CD14-positive monocyte (primary cell): Measurements from ENCODE around the gene RBPJL. TPM values are rescaled to one million over a fixed set of nuclear protein-coding genes. Genes with fewer than 3 reads are reported as not detected.

Experiments used
- DNase-seq, 3 donors: peaks; one replicate each; pipeline ENCODE4 v3.0.0-alpha.2; 2011 to 2022
- H2AFZ ChIP-seq: 2 replicates; pipeline ENCODE4 v1.6.0; 2012; ENCODE audit warnings: mild to moderate bottlenecking, low read depth, low read length, inconsistent platforms; ENCODE audit not compliant: insufficient read depth, poor library complexity, severe bottlenecking
- H3K27ac ChIP-seq, 2 donors: 1 replicate in 1 of 2; 2 replicates in 1 of 2; pipeline ENCODE4 v1.5.1; 2012 to 2013; ENCODE audit warnings: low read length in 2 of 2, control low read depth in 1 of 2, inconsistent platforms in 1 of 2, low read depth in 1 of 2, mild to moderate bottlenecking in 1 of 2
- H3K27me3 ChIP-seq, 2 donors: one replicate each; pipeline versions ENCODE4 v1.6.0 to v1.6.1; 2011 to 2013; ENCODE audit warnings: low read length in 2 of 2; ENCODE audit not compliant: control insufficient read depth in 2 of 2, insufficient read depth in 2 of 2
- H3K36me3 ChIP-seq, 2 donors: replicated peaks in 1 of 2; 1 replicate in 1 of 2; 2 replicates in 1 of 2; pipeline versions ENCODE4 v1.5.1 to v1.6.1; 2012 to 2013; ENCODE audit warnings: low read length in 2 of 2, control low read depth in 1 of 2, inconsistent platforms in 1 of 2, mild to moderate bottlenecking in 1 of 2; ENCODE audit not compliant: insufficient read depth in 2 of 2, control insufficient read depth in 1 of 2
- H3K4me1 ChIP-seq, 2 donors: 1 replicate in 1 of 2; 2 replicates in 1 of 2; pipeline versions ENCODE4 v1.5.1 to v1.6.1; 2012 to 2013; ENCODE audit warnings: low read length in 2 of 2, control low read depth in 1 of 2, inconsistent platforms in 1 of 2, mild to moderate bottlenecking in 1 of 2, moderate library complexity in 1 of 2; ENCODE audit not compliant: insufficient read depth in 2 of 2, control insufficient read depth in 1 of 2
- H3K4me2 ChIP-seq: replicated peaks from 2 replicates; pipeline ENCODE3; 2012; ENCODE audit warnings: low read length, moderate library complexity, mild to moderate bottlenecking; ENCODE audit not compliant: poor library complexity, severe bottlenecking; ENCODE audit errors: extremely low read depth
- H3K4me3 ChIP-seq, 3 experiments: fragments of 200-600 bp in 1 of 3; sonication (generic) in 1 of 3; replicated peaks in 1 of 3; 1 replicate in 2 of 3; 2 replicates in 1 of 3; pipeline ENCODE4 v1.5.1; 2011 to 2013; ENCODE audit warnings: low read length in 3 of 3, mild to moderate bottlenecking in 3 of 3, control low read depth in 2 of 3, low read depth in 2 of 3, inconsistent platforms in 1 of 3, moderate library complexity in 1 of 3
- H3K79me2 ChIP-seq: 2 replicates; pipeline ENCODE4 v1.6.0; 2012; ENCODE audit warnings: mild to moderate bottlenecking, control low read depth, inconsistent platforms, low read length, moderate library complexity; ENCODE audit not compliant: insufficient read depth
- H3K9ac ChIP-seq: 2 replicates; pipeline ENCODE4 v1.6.0; 2017; ENCODE audit warnings: low read length, mild to moderate bottlenecking; ENCODE audit not compliant: insufficient read depth, poor library complexity, severe bottlenecking
- H3K9me3 ChIP-seq, 2 donors: replicated peaks in 1 of 2; 1 replicate in 1 of 2; 2 replicates in 1 of 2; pipeline versions ENCODE4 v1.5.1 to v1.6.1; 2012 to 2013; ENCODE audit warnings: low read length in 2 of 2, control low read depth in 1 of 2; ENCODE audit not compliant: control insufficient read depth in 1 of 2, insufficient read depth in 1 of 2
- H4K20me1 ChIP-seq: 2 replicates; pipeline ENCODE4 v1.6.0; 2012; ENCODE audit warnings: mild to moderate bottlenecking, low read length, control low read depth, moderate library complexity; ENCODE audit not compliant: insufficient read depth
- H3K27ac Mint-ChIP-seq, 7 donors: one replicate each; pipeline ENCODE4 v1.8.0; 2020; ENCODE audit warnings: mild to moderate bottlenecking in 7 of 7, mixed read lengths in 7 of 7, moderate library complexity in 6 of 7, inconsistent platforms in 2 of 7
- H3K27me3 Mint-ChIP-seq, 3 donors: one replicate each; pipeline ENCODE4 v1.8.0; 2021 to 2022; ENCODE audit warnings: low read depth in 3 of 3, mild to moderate bottlenecking in 3 of 3, mixed read lengths in 3 of 3, moderate library complexity in 3 of 3, inconsistent platforms in 1 of 3
- H3K36me3 Mint-ChIP-seq, 2 donors: one replicate each; pipeline ENCODE4 v1.8.0; 2020; ENCODE audit warnings: mixed read lengths in 2 of 2, inconsistent platforms in 1 of 2, mild to moderate bottlenecking in 1 of 2
- H3K4me1 Mint-ChIP-seq: one replicate; pipeline ENCODE4 v1.8.0; 2020; ENCODE audit warnings: mild to moderate bottlenecking, mixed read lengths
- H3K4me3 Mint-ChIP-seq, 2 donors: one replicate each; pipeline ENCODE4 v1.8.0; 2020; ENCODE audit warnings: mild to moderate bottlenecking in 2 of 2, mixed read lengths in 2 of 2, moderate library complexity in 1 of 2
- H3K9me3 Mint-ChIP-seq, 7 donors: one replicate each; pipeline ENCODE4 v1.8.0; 2020 to 2022; ENCODE audit warnings: mixed read lengths in 7 of 7, mild to moderate bottlenecking in 6 of 7, moderate library complexity in 6 of 7, inconsistent platforms in 2 of 7
- CTCF ChIP-seq: fragments of 200-600 bp; IDR thresholded peaks from one replicate; pipeline ENCODE4 v1.8.0; 2022; ENCODE audit warnings: antibody characterized with exemption, mild to moderate bottlenecking
- WGBS: methylation state at CpG from one replicate; pipeline ENCODE4 v1.1.5; 2013; ENCODE audit warnings: missing lambda C conversion rate; ENCODE audit not compliant: insufficient coverage; 5-methylcytosine and 5-hydroxymethylcytosine counted together
- intact Hi-C, 2 donors: fragments of 100-400 bp; cut with micrococcal nuclease; formaldehyde crosslinking; loops; one replicate each; pipeline versions ENCODE4 v1.15.0 to v1.15.1; 2023
- polyA plus RNA-seq, 3 donors: library from polyadenylated mRNA; depleted of rRNA in 1 of 3; unstranded in 2 of 3; stranded (reverse) in 1 of 3; fragments of 300-500 nt in 2 of 3; fragments of >200 nt in 1 of 3; fragmentation: Illumina TruSeq in 2 of 3; gene quantifications; 1 replicate in 2 of 3; 2 replicates in 1 of 3; pipeline ENCODE4 v1.2.3, GENCODE V29; 2012 to 2021

RBPJL gene
- polyA plus RNA-seq, 3 donors, result not detected

DNA sequence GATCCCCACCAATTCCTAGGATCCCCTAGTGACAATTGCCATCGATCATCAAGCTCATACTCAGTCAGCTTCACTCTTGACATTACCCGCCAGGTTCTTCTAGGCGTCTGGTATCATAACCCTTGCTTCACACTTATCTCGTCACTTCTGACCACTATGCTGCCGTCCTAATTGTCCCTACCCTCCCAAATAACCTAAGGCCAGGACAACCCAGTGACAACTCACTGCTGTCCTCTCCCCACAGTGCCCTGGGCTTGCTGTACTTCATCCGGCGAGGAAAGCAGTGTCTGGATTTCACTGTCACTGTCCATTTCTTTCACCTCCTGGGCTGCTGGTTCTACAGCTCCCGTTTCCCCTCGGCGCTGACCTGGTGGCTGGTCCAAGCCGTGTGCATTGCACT, 60.0 kb downstream of the RBPJL start:
- no peaks in the 10 kb centered on the region for H3K27me3 Mint-ChIP-seq
- peak overlapping the region in 1 of 7 donors; percentile 41 for H3K27ac Mint-ChIP-seq
- peaks cover 42 to 46% of the 10 kb centered on the region in 2 donors for H3K36me3 Mint-ChIP-seq
- H3K4me1 Mint-ChIP-seq, result peaks cover 51% of the 10 kb centered on the region
- intact Hi-C loops, result loop anchor here in 1 of 2 donors (5.0 kb wide), 1 partner anchor 51 kb away; the partner anchor contains the start of gene PIGT
- Histone ChIP-seq H3K9me3 (no peaks in the 10 kb centered on the region), H3K4me2 (no peak overlapping the region), H3K36me3 (peaks cover 23 to 30% of the 10 kb centered on the region in 2 donors), H3K4me1 (peaks cover 41 to 50% of the 10 kb centered on the region in 2 donors), H4K20me1 (peaks cover 49% of the 10 kb centered on the region), H3K27me3 (no peaks in the 10 kb centered on the region), H2AFZ (no peak overlapping the region), H3K9ac (no peak overlapping the region), H3K4me3 (no peak overlapping the region), H3K79me2 (peaks cover 20% of the 10 kb centered on the region), H3K27ac (no peak overlapping the region)
- WGBS, result 93% methylated on average over 11 of the region's 11 CpGs
- no peak overlapping the region for H3K4me3 Mint-ChIP-seq
- no peak for DNase-seq
- TF ChIP-seq CTCF, result no peak
- H3K9me3 Mint-ChIP-seq, result peaks cover 0 to 2% (median 0%) of the 10 kb centered on the region in 7 donors

DNA sequence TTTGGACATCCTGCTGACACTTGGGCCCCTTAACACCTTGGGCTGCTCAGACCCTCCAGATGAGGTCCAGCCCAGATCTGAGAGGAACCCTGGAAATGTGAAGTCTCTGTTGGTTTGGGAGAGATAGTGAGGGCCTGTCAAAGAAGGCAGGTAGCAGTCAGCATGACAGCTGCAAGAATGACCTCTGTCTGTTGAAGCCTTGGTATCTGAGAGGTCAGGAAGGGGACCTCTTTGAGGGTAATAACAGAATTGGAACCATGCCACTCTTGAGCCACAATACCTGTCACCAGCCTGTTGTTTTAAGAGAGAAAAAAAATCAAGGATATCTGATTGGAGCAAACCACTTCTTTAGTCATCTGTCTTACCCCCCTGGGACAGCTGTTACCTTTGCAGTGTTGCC, 60.5 kb downstream of the RBPJL start:
- Mint-ChIP-seq H3K27ac (peak overlapping the region in 2 of 7 donors; percentile 18 to 19), H3K4me3 (no peak overlapping the region), H3K36me3 (peaks cover 44 to 48% of the 10 kb centered on the region in 2 donors), H3K9me3 (peaks cover 0 to 2% (median 0%) of the 10 kb centered on the region in 7 donors), H3K27me3 (peaks cover 0 to 2% (median 0%) of the 10 kb centered on the region in 3 donors), H3K4me1 (peaks cover 47% of the 10 kb centered on the region)
- Histone ChIP-seq H3K9ac (no peak overlapping the region), H3K4me3 (no peak overlapping the region), H3K36me3 (peaks cover 23 to 30% of the 10 kb centered on the region in 2 donors), H2AFZ (no peak overlapping the region), H3K27ac (no peak overlapping the region), H3K9me3 (no peaks in the 10 kb centered on the region), H3K4me1 (peaks cover 36 to 46% of the 10 kb centered on the region in 2 donors), H3K27me3 (no peaks in the 10 kb centered on the region), H3K79me2 (peaks cover 20% of the 10 kb centered on the region), H4K20me1 (peaks cover 49% of the 10 kb centered on the region), H3K4me2 (no peak overlapping the region)
- no peak for DNase-seq
- intact Hi-C loops, result loop anchor here in 1 of 2 donors (5.0 kb wide), 1 partner anchor 50 kb away; the partner anchor contains the start of gene PIGT
- no peak for TF ChIP-seq CTCF

Other genes starting within 250 kb of the RBPJL start
- under 1 TPM in 1 of 3 donors, not detected in 2; 0.23 TPM for gene KCNS1, start 205.7 kb upstream of the RBPJL start, polyA plus RNA-seq
- not detected for gene WFDC5, start 191.7 kb upstream of the RBPJL start, polyA plus RNA-seq
- gene WFDC12, start 182.4 kb upstream of the RBPJL start, polyA plus RNA-seq, result not detected
- not detected for gene PI3, start 131.9 kb upstream of the RBPJL start, polyA plus RNA-seq
- not detected for gene SEMG1, start 99.8 kb upstream of the RBPJL start, polyA plus RNA-seq
- not detected for gene SEMG2, start 85.5 kb upstream of the RBPJL start, polyA plus RNA-seq
- gene SLPI, start 52.3 kb upstream of the RBPJL start, polyA plus RNA-seq, result 1 to 10 TPM in 1 of 3 donors, under 1 TPM in 2; 0.47 to 1.2 (median 0.71) TPM
- not detected for gene MATN4, start 1.5 kb downstream of the RBPJL start, polyA plus RNA-seq
- gene SDC4, start 41.6 kb downstream of the RBPJL start, polyA plus RNA-seq, result 1 to 10 TPM; 1.6 to 5.1 (median 1.9) TPM
- gene SYS1, start 56.3 kb downstream of the RBPJL start, polyA plus RNA-seq, result 10 to 100 TPM; 16.8 to 23.1 (median 22.1) TPM
- gene TP53TG5, start 71.5 kb downstream of the RBPJL start, polyA plus RNA-seq, result under 1 TPM in 1 of 3 donors, not detected in 2; 0.11 TPM
- gene DBNDD2, start 101.4 kb downstream of the RBPJL start, polyA plus RNA-seq, result 10 to 100 TPM; 15.6 to 22.1 (median 21.9) TPM
- gene PIGT, start 109.3 kb downstream of the RBPJL start, polyA plus RNA-seq, result 10 to 100 TPM; 49.2 to 87.6 (median 59.7) TPM
- gene WFDC2, start 162.9 kb downstream of the RBPJL start, polyA plus RNA-seq, result not detected
- not detected for gene SPINT3, start 208.8 kb downstream of the RBPJL start, polyA plus RNA-seq
- not detected for gene WFDC6, start 232.6 kb downstream of the RBPJL start, polyA plus RNA-seq
- gene EPPIN, start 240.6 kb downstream of the RBPJL start, polyA plus RNA-seq, result not detected